HepG2 (cell line): ENCODE measurements around the gene TSPAN3. TPM values are rescaled to one million over a fixed set of nuclear protein-coding genes. Genes with fewer than 3 reads are reported as not detected.
A peak's percentile ranks its signal among the peaks of the same experiment; 100 is the strongest.

ENCODE experiments used
- AGO1 ChIP-seq: fragments of 200-400 bp; formaldehyde crosslinking; IDR thresholded peaks from 2 replicates; pipeline ENCODE4 v1.6.1; 2017; ENCODE audit warnings: mild to moderate bottlenecking, low read depth, low read length, moderate library complexity; ENCODE audit not compliant: poor library complexity, severe bottlenecking
- KDM1A ChIP-seq: IDR thresholded peaks from 2 replicates; pipeline ENCODE4 v1.6.1; 2016; ENCODE audit warnings: missing compliant biosample characterization
- MIER2 ChIP-seq: IDR thresholded peaks from 2 replicates; pipeline ENCODE4 v1.6.1; 2016; ENCODE audit warnings: missing biosample characterization, missing genetic modification reagents
- NFKB2 ChIP-seq: sonication (generic); formaldehyde crosslinking; IDR thresholded peaks from 2 replicates; pipeline ENCODE4 v1.4.0; 2020; ENCODE audit warnings: missing genetic modification reagents, borderline replicate concordance
- POLR2G ChIP-seq: fragments of 200-400 bp; formaldehyde crosslinking; IDR thresholded peaks from 2 replicates; pipeline ENCODE4 v1.6.1; 2018; ENCODE audit warnings: mild to moderate bottlenecking, low read depth, low read length, moderate library complexity
- SMAD3 ChIP-seq: sonication (generic); formaldehyde crosslinking; IDR thresholded peaks from 2 replicates; pipeline ENCODE4 v1.4.0; 2020; ENCODE audit warnings: missing genetic modification reagents
- ZBTB8A ChIP-seq: sonication (generic); formaldehyde crosslinking; IDR thresholded peaks from 2 replicates; pipeline ENCODE4 v1.4.0; 2020; ENCODE audit warnings: mild to moderate bottlenecking, low read depth, missing genetic modification reagents, borderline replicate concordance
- ZFAT ChIP-seq: sonication (generic); formaldehyde crosslinking; conservative IDR thresholded peaks from 2 replicates; pipeline ENCODE4 v1.8.1; 2023; ENCODE audit warnings: missing genetic modification reagents, inconsistent platforms
- ZFP36L1 ChIP-seq: sonication (generic); formaldehyde crosslinking; IDR thresholded peaks from 2 replicates; pipeline ENCODE4 v1.8.0; 2022; ENCODE audit warnings: mild to moderate bottlenecking, missing genetic modification reagents, moderate library complexity
- ZHX2 ChIP-seq, 2 experiments: sonication (generic) in 1 of 2; formaldehyde crosslinking in 1 of 2; IDR thresholded peaks; 2 replicates each; pipeline versions ENCODE4 v1.6.1 to v1.9.0; 2014 to 2022; ENCODE audit warnings: antibody characterized with exemption in 1 of 2, borderline replicate concordance in 1 of 2, inconsistent platforms in 1 of 2, low read depth in 1 of 2, missing genetic modification reagents in 1 of 2
- ZNF318 ChIP-seq: sonication (generic); formaldehyde crosslinking; IDR thresholded peaks from 2 replicates; pipeline ENCODE4 v1.4.0; 2020; ENCODE audit warnings: mild to moderate bottlenecking, missing genetic modification reagents
- polyA plus RNA-seq, 8 experiments: library from polyadenylated mRNA; depleted of rRNA in 3 of 8; stranded (reverse) in 7 of 8; unstranded in 1 of 8; fragments of >200 nt; fragmentation: Illumina TruSeq in 4 of 8; extraction: Trizol in 4 of 8; gene quantifications; 2 replicates each; pipeline versions ENCODE4 v1.2.1 to v1.2.3, GENCODE V29; 2011 to 2016; ENCODE audit warnings: low read depth in 4 of 8, missing spikeins in 1 of 8, mixed read lengths in 1 of 8; ENCODE audit not compliant: insufficient read depth in 1 of 8
- total RNA-seq, 5 experiments: library from RNA; depleted of rRNA; stranded (reverse); fragments of >200 nt; fragmentation: Illumina TruSeq; extraction: Trizol; gene quantifications; 2 replicates each; pipeline ENCODE4 v1.2.3, GENCODE V29; 2016; ENCODE audit warnings: low read depth in 1 of 5

The TSPAN3 gene
- total and polyA plus RNA-seq, 2 of the 13 experiments (the other 11 are each of a cell fraction or from before 2014, with no cell fraction given) = 167 to 170 TPM

- no peak for TF ChIP-seq ZHX2 (IDR thresholded peaks at IDR 0.05; ENCODE audit: low read depth)
- TF ChIP-seq ZHX2 (CRISPR knock-in tag; IDR thresholded peaks at IDR 0.05; ENCODE audit: borderline replicate concordance) = no peak
- no peak for TF ChIP-seq KDM1A (CRISPR knock-in tag)
- TF ChIP-seq ZFAT (CRISPR knock-in tag) = no peak
- no peak for TF ChIP-seq ZBTB8A (CRISPR knock-in tag)
- no peak for TF ChIP-seq SMAD3 (CRISPR knock-in tag)
- peak; percentile 52; the same call in 1 of the 2 replicates for TF ChIP-seq POLR2G
- TF ChIP-seq ZFP36L1 (CRISPR knock-in tag) = peak; percentile 66; the same call in 1 of the 2 replicates
- TF ChIP-seq MIER2 (CRISPR knock-in tag) = no peak
- no peak for TF ChIP-seq NFKB2 (CRISPR knock-in tag)
- no peak for TF ChIP-seq ZNF318
- TF ChIP-seq AGO1 = peak; percentile 66
These were observed 38.8 kb downstream of the TSPAN3 start (continued) for GRCh38 chr15:77032052-77032646.
